H9 (cell line): ENCODE measurements around the gene TPT1. TPM values are rescaled to one million over a fixed set of nuclear protein-coding genes. Genes with fewer than 3 reads are reported as not detected.

Experiments used
- DNase-seq: peaks from one replicate; pipeline ENCODE4 v3.0.0-alpha.2; 2017
- H2AFZ ChIP-seq: one replicate; pipeline ENCODE4 v1.6.1; 2013; ENCODE audit warnings: mild to moderate bottlenecking, low read length, control low read depth, moderate library complexity
- H2AK5ac ChIP-seq: 2 replicates; pipeline ENCODE4 v1.6.1; 2013; ENCODE audit warnings: low read length, control low read depth, mixed read lengths; ENCODE audit not compliant: insufficient read length
- H2BK120ac ChIP-seq: one replicate; pipeline ENCODE4 v1.6.1; 2013; ENCODE audit warnings: low read depth, mild to moderate bottlenecking, low read length, control low read depth, inconsistent platforms; ENCODE audit not compliant: poor library complexity, severe bottlenecking
- H2BK12ac ChIP-seq: 2 replicates; pipeline ENCODE4 v1.6.1; 2013; ENCODE audit warnings: low read length, control low read depth, mixed read lengths, low read depth; ENCODE audit not compliant: insufficient read length
- H2BK15ac ChIP-seq: 2 replicates; pipeline ENCODE4 v1.6.1; 2013; ENCODE audit warnings: low read depth, low read length, control low read depth
- H2BK20ac ChIP-seq: one replicate; pipeline ENCODE4 v1.6.1; 2013; ENCODE audit warnings: low read depth, mild to moderate bottlenecking, low read length, control low read depth, inconsistent platforms; ENCODE audit not compliant: poor library complexity, severe bottlenecking
- H2BK5ac ChIP-seq: 2 replicates; pipeline ENCODE4 v1.6.1; 2013; ENCODE audit warnings: low read length, control low read depth, mixed read lengths; ENCODE audit not compliant: insufficient read length
- H3K14ac ChIP-seq: 2 replicates; pipeline ENCODE4 v1.6.1; 2013; ENCODE audit warnings: low read length, control low read depth; ENCODE audit not compliant: insufficient read depth
- H3K18ac ChIP-seq: 2 replicates; pipeline ENCODE4 v1.6.1; 2013; ENCODE audit warnings: low read depth, mild to moderate bottlenecking, mixed read lengths, low read length, control low read depth; ENCODE audit not compliant: insufficient read length
- H3K23ac ChIP-seq: 2 replicates; pipeline ENCODE4 v1.6.1; 2013; ENCODE audit warnings: low read length, control low read depth, mixed read lengths, low read depth; ENCODE audit not compliant: insufficient read length
- H3K23me2 ChIP-seq: 2 replicates; pipeline ENCODE4 v1.6.1; 2013; ENCODE audit warnings: low read depth, mild to moderate bottlenecking, mixed read lengths, low read length, control low read depth; ENCODE audit not compliant: insufficient read length, poor library complexity, severe bottlenecking
- H3K27ac ChIP-seq: 2 replicates; pipeline ENCODE4 v1.5.1; 2013; ENCODE audit warnings: low read length, control low read depth, mixed read lengths, low read depth; ENCODE audit not compliant: insufficient read length
- H3K27me3 ChIP-seq: 2 replicates; pipeline ENCODE4 v1.6.1; 2013; ENCODE audit warnings: low read length, control low read depth, inconsistent platforms; ENCODE audit not compliant: insufficient read depth
- H3K4ac ChIP-seq: 2 replicates; pipeline ENCODE4 v1.6.1; 2013; ENCODE audit warnings: low read depth, mild to moderate bottlenecking, control low read depth, inconsistent platforms, low read length, moderate library complexity
- H3K4me1 ChIP-seq: 2 replicates; pipeline ENCODE4 v1.6.1; 2013; ENCODE audit warnings: low read length, control low read depth, inconsistent platforms; ENCODE audit not compliant: insufficient read depth
- H3K4me2 ChIP-seq: 2 replicates; pipeline ENCODE4 v1.6.1; 2013; ENCODE audit warnings: low read length, control low read depth, mixed read lengths; ENCODE audit not compliant: insufficient read length, insufficient read depth
- H3K56ac ChIP-seq: 2 replicates; pipeline ENCODE4 v1.6.1; 2013; ENCODE audit warnings: low read depth, mild to moderate bottlenecking, mixed read lengths, low read length, control low read depth; ENCODE audit not compliant: insufficient read length
- H3K79me1 ChIP-seq: 2 replicates; pipeline ENCODE4 v1.6.1; 2013; ENCODE audit warnings: low read depth, mild to moderate bottlenecking, moderate library complexity, low read length, control low read depth, inconsistent platforms; ENCODE audit not compliant: insufficient read depth, poor library complexity, severe bottlenecking
- H3K79me2 ChIP-seq: 2 replicates; pipeline ENCODE4 v1.6.1; 2013; ENCODE audit warnings: low read length, control low read depth, inconsistent platforms; ENCODE audit not compliant: insufficient read depth
- H3K9ac ChIP-seq: 2 replicates; pipeline ENCODE4 v1.6.1; 2013; ENCODE audit warnings: low read length, control low read depth, mixed read lengths; ENCODE audit not compliant: insufficient read length; ENCODE audit errors: extremely low read depth
- H3K9me3 ChIP-seq: one replicate; pipeline ENCODE4 v1.6.1; 2013; ENCODE audit warnings: low read depth, low read length, inconsistent platforms; ENCODE audit not compliant: control insufficient read depth
- H3T11ph ChIP-seq: one replicate; pipeline ENCODE4 v1.6.1; 2013; ENCODE audit warnings: mild to moderate bottlenecking, low read length, control low read depth, inconsistent platforms
- H4K20me1 ChIP-seq: one replicate; pipeline ENCODE4 v1.6.1; 2013; ENCODE audit not compliant: control insufficient read depth, insufficient read length, insufficient read depth
- H4K5ac ChIP-seq: 2 replicates; pipeline ENCODE4 v1.6.1; 2013; ENCODE audit warnings: low read depth, mild to moderate bottlenecking, mixed read lengths, low read length, control low read depth; ENCODE audit not compliant: insufficient read length
- H4K8ac ChIP-seq: replicated peaks from 2 replicates; pipeline ENCODE4 v1.6.1; 2013; ENCODE audit warnings: low read length, control low read depth, mixed read lengths, low read depth; ENCODE audit not compliant: insufficient read length
- H4K91ac ChIP-seq: 2 replicates; pipeline ENCODE4 v1.6.1; 2013; ENCODE audit warnings: low read depth, mild to moderate bottlenecking, moderate library complexity, mixed read lengths, low read length, control low read depth; ENCODE audit not compliant: insufficient read length
- H3K27ac Mint-ChIP-seq, 3 experiments: 2 replicates in 2 of 3; 3 replicates in 1 of 3; pipeline ENCODE4 v1.8.0; 2020 to 2021; ENCODE audit warnings: mixed read lengths in 3 of 3, mild to moderate bottlenecking in 1 of 3, moderate library complexity in 1 of 3
- H3K27me3 Mint-ChIP-seq: 2 replicates; pipeline ENCODE4 v1.8.0; 2021; ENCODE audit warnings: low read depth, mild to moderate bottlenecking, moderate library complexity, mixed read lengths
- H3K36me3 Mint-ChIP-seq, 3 experiments: 2 replicates in 2 of 3; 3 replicates in 1 of 3; pipeline ENCODE4 v1.8.0; 2020 to 2021; ENCODE audit warnings: low read depth in 3 of 3, mixed read lengths in 3 of 3; ENCODE audit not compliant: insufficient read depth in 1 of 3
- H3K4me1 Mint-ChIP-seq, 2 experiments: 2 replicates each; pipeline ENCODE4 v1.8.0; 2020; ENCODE audit warnings: mixed read lengths in 2 of 2
- H3K4me3 Mint-ChIP-seq, 2 experiments: 2 replicates in 1 of 2; 3 replicates in 1 of 2; pipeline ENCODE4 v1.8.0; 2020 to 2021; ENCODE audit warnings: mild to moderate bottlenecking in 2 of 2, mixed read lengths in 2 of 2, moderate library complexity in 1 of 2
- H3K9me3 Mint-ChIP-seq, 2 experiments: 2 replicates in 1 of 2; 3 replicates in 1 of 2; pipeline ENCODE4 v1.8.0; 2020; ENCODE audit warnings: mild to moderate bottlenecking in 2 of 2, mixed read lengths in 2 of 2, moderate library complexity in 1 of 2
- WGBS: extraction: QIAGEN DNeasy Blood & Tissue Kit; methylation state at CpG from one replicate; pipeline ENCODE4 v1.1.7; 2013; ENCODE audit warnings: missing lambda C conversion rate, low lambda C conversion rate, mixed read lengths; ENCODE audit not compliant: insufficient read length; ENCODE audit errors: extremely low coverage; 5-methylcytosine and 5-hydroxymethylcytosine counted together
- total RNA-seq: library from RNA; stranded (reverse); gene quantifications from 2 replicates; pipeline ENCODE4 v1.2.1, GENCODE V29; 2021
- TF ChIP-seq, protein P1 (sequence below): fragments of 200-600 bp; sonication (generic); conservative IDR thresholded peaks from 3 replicates; pipeline ENCODE4 v1.8.0; 2021; ENCODE audit warnings: antibody characterized with exemption, mild to moderate bottlenecking

TPT1 gene
- total RNA-seq, 1 experiment from 2014 or later: 2,205 TPM

DNA sequence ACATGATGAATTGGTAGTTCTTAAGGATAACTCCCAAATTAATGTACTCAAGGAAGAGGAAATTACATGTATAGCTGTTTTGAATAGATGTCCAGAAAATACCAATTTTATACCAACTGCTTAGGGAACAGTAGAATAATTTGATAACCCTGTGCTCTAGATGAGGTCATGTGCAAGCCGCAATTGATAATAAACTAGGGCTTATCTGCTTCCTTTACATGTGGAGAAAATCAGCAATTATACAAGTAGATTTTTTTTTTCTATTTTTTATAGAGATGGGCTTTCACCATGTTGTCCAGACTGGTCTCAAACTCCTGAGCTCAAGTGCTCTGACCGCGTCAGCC lies 9.3 kb downstream of the TPT1 start:
- H2BK12ac ChIP-seq: no peak overlapping the region
- no peaks in the 10 kb centered on the region for H3K9me3 ChIP-seq
- H3K56ac ChIP-seq: no peak overlapping the region
- H2AK5ac ChIP-seq: no peak overlapping the region
- WGBS: no CpG with 5 or more reads among the region's 3 CpGs
- no peaks in the 10 kb centered on the region for H4K20me1 ChIP-seq
- TF ChIP-seq, protein P1, sequence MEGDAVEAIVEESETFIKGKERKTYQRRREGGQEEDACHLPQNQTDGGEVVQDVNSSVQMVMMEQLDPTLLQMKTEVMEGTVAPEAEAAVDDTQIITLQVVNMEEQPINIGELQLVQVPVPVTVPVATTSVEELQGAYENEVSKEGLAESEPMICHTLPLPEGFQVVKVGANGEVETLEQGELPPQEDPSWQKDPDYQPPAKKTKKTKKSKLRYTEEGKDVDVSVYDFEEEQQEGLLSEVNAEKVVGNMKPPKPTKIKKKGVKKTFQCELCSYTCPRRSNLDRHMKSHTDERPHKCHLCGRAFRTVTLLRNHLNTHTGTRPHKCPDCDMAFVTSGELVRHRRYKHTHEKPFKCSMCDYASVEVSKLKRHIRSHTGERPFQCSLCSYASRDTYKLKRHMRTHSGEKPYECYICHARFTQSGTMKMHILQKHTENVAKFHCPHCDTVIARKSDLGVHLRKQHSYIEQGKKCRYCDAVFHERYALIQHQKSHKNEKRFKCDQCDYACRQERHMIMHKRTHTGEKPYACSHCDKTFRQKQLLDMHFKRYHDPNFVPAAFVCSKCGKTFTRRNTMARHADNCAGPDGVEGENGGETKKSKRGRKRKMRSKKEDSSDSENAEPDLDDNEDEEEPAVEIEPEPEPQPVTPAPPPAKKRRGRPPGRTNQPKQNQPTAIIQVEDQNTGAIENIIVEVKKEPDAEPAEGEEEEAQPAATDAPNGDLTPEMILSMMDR: no peak
- no peak overlapping the region for H3K23ac ChIP-seq
- H2BK5ac ChIP-seq: no peak overlapping the region
- Mint-ChIP-seq H3K4me3 (no peak overlapping the region), H3K27me3 (no peaks in the 10 kb centered on the region), H3K27ac (no peak overlapping the region), H3K9me3 (no peaks in the 10 kb centered on the region), H3K4me1 (peaks cover 22 to 38% of the 10 kb centered on the region in 2 experiments), H3K36me3 (peaks cover 11 to 27% (median 15%) of the 10 kb centered on the region in 3 experiments; a peak in 6 of 7 replicates)
- no peak overlapping the region for H4K5ac ChIP-seq
- H3T11ph ChIP-seq: no peak overlapping the region
- H2AFZ ChIP-seq: no peak overlapping the region
- H3K4ac ChIP-seq: no peak overlapping the region
- no peaks in the 10 kb centered on the region for H3K79me1 ChIP-seq
- H3K79me2 ChIP-seq: no peaks in the 10 kb centered on the region
- H4K91ac ChIP-seq: no peak overlapping the region
- no peak for DNase-seq
- H4K8ac ChIP-seq: no peak overlapping the region
- H3K14ac ChIP-seq: no peak overlapping the region
- H3K18ac ChIP-seq: no peak overlapping the region
- H3K4me2 ChIP-seq: no peak overlapping the region
- H2BK20ac ChIP-seq: no peak overlapping the region
- H3K4me1 ChIP-seq: no peaks in the 10 kb centered on the region
- H2BK15ac ChIP-seq: no peak overlapping the region
- H3K23me2 ChIP-seq: no peaks in the 10 kb centered on the region
- H2BK120ac ChIP-seq: no peak overlapping the region
- no peak overlapping the region for H3K9ac ChIP-seq
- no peak overlapping the region for H3K27ac ChIP-seq
- H3K27me3 ChIP-seq: no peaks in the 10 kb centered on the region
